PC-3 (cell line): ENCODE results near the gene SHISA6. TPM values are rescaled to one million over a fixed set of nuclear protein-coding genes. Genes with fewer than 3 reads are reported as not detected.

Experiments used
- ATAC-seq: fragments of 200-7000 bp; cut with Tn5 transposase; 2 replicates; pipeline ENCODE4 v1.9.1; 2020; ENCODE audit warnings: mild to moderate bottlenecking, moderate library complexity
- BruUV-seq: library from RNA; stranded (reverse); fragments of 400-500 nt; replicated peaks from 2 replicates; lab custom pipeline; 2021; lab: Mats Ljungman, UMichigan
- CTCF ChIA-PET: fragments of 300-600 bp; sonication (Branson Sonifier 250); formaldehyde crosslinking; loops from one replicate; lab custom pipeline; 2022; ENCODE audit warnings: antibody characterized with exemption; lab: Charles Lee
- POLR2A ChIA-PET: fragments of 300-600 bp; sonication (Branson Sonifier 250); formaldehyde crosslinking; loops from one replicate; lab custom pipeline; 2022; ENCODE audit warnings: antibody characterized with exemption; ENCODE audit not compliant: unreplicated experiment; lab: Charles Lee
- DNase-seq: peaks from one replicate; pipeline ENCODE4 v3.0.0-alpha.2; 2015
- H2AFZ ChIP-seq: fragments of 300-600 bp; sonication (generic); 2 replicates; pipeline ENCODE4 v1.6.0; 2016; ENCODE audit warnings: antibody characterized with exemption, low read length
- H3F3A ChIP-seq: fragments of 300-600 bp; sonication (generic); one replicate; pipeline ENCODE4 v1.6.0; 2017; ENCODE audit warnings: antibody characterized with exemption, low read length, control low read depth, mild to moderate bottlenecking; ENCODE audit not compliant: unreplicated experiment
- H3K27ac ChIP-seq: fragments of 300-600 bp; sonication (generic); 2 replicates; pipeline ENCODE4 v1.5.1; 2016; ENCODE audit warnings: mild to moderate bottlenecking, low read length
- H3K27me3 ChIP-seq: fragments of 300-600 bp; sonication (generic); 2 replicates; pipeline ENCODE4 v1.6.1; 2016; ENCODE audit warnings: low read length, mixed read lengths
- H3K36me3 ChIP-seq: fragments of 300-600 bp; sonication (generic); 2 replicates; pipeline ENCODE4 v1.6.1; 2016; ENCODE audit warnings: low read depth, mixed run types, low read length, mixed read lengths
- H3K4me1 ChIP-seq: fragments of 300-600 bp; sonication (generic); 2 replicates; pipeline ENCODE4 v1.5.1; 2016; ENCODE audit warnings: low read length; ENCODE audit not compliant: insufficient read depth
- H3K4me2 ChIP-seq: fragments of 300-600 bp; sonication (generic); 2 replicates; pipeline ENCODE4 v1.6.0; 2016; ENCODE audit warnings: low read length
- H3K4me3 ChIP-seq: fragments of 300-600 bp; sonication (generic); 2 replicates; pipeline ENCODE4 v1.5.1; 2016; ENCODE audit warnings: mild to moderate bottlenecking, low read length, mixed read lengths
- H3K79me2 ChIP-seq: fragments of 300-600 bp; sonication (generic); 2 replicates; pipeline ENCODE4 v1.6.1; 2017; ENCODE audit warnings: low read length, mixed read lengths
- H3K9ac ChIP-seq: fragments of 300-600 bp; sonication (generic); 2 replicates; pipeline ENCODE4 v1.6.0; 2016; ENCODE audit warnings: mild to moderate bottlenecking, low read length
- H3K9me2 ChIP-seq: fragments of 300-600 bp; sonication (generic); replicated peaks from 2 replicates; pipeline ENCODE4 v1.6.1; 2016; ENCODE audit warnings: mixed run types, low read length, mixed read lengths
- H3K9me3 ChIP-seq: fragments of 300-600 bp; sonication (generic); 2 replicates; pipeline ENCODE4 v1.6.1; 2016; ENCODE audit warnings: low read length, mixed read lengths
- H4K20me1 ChIP-seq: fragments of 300-600 bp; sonication (generic); 2 replicates; pipeline ENCODE4 v1.6.1; 2016; ENCODE audit warnings: low read length, mixed read lengths
- EZH2 ChIP-seq: fragments of 300-600 bp; sonication (generic); IDR thresholded peaks from one replicate; pipeline ENCODE4 v1.6.1; 2017; ENCODE audit warnings: antibody characterized with exemption, mild to moderate bottlenecking, low read length; ENCODE audit not compliant: unreplicated experiment
- EZH2phosphoT487 ChIP-seq: fragments of 300-600 bp; sonication (generic); IDR thresholded peaks from 2 replicates; pipeline ENCODE4 v1.6.1; 2018; ENCODE audit warnings: mild to moderate bottlenecking, antibody characterized with exemption, low read length, borderline replicate concordance
- intact Hi-C: fragments of 100-400 bp; cut with micrococcal nuclease; formaldehyde crosslinking; loops from 2 replicates; pipeline ENCODE4 v1.9.0; 2023
- total RNA-seq: library from RNA; depleted of rRNA; stranded (reverse); fragments of >200 nt; gene quantifications from 2 replicates; pipeline ENCODE4 v1.2.3, GENCODE V29; 2014
- TF ChIP-seq, protein P1 (sequence below): fragments of 300-600 bp; sonication (generic); conservative IDR thresholded peaks from 2 replicates; pipeline ENCODE4 v1.5.1; 2017; ENCODE audit warnings: antibody characterized with exemption, low read depth, mild to moderate bottlenecking, low read length

SHISA6 gene
- total RNA-seq, 1 experiment from 2014 or later = not detected

DNA sequence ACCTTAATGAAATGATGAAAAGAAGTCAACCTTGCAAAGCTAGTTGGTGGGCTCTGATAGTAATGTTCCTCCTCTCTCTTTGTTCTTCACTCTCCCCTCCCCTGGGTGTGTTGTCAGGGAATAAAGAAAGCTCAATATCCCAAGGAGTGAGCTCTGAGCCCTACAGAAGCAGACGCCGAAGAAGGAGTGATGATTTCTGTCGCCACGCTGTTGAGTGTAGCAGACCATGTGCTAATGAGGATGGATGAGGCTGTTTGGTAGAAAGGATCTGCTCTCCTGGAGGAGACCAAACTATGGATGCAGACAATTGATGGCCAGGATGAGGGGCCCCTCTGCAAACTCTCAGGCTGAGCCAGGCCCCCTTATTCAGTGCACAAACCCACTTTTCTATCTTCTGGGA, 217.3 kb downstream of the SHISA6 start:
- ChIA-PET CTCF (no interaction called here), POLR2A (no interaction called here)
- no peak overlapping the region for H3K4me3 ChIP-seq
- no peaks in the 10 kb centered on the region for H4K20me1 ChIP-seq
- H3F3A ChIP-seq = no peaks in the 10 kb centered on the region
- H3K36me3 ChIP-seq = no peaks in the 10 kb centered on the region
- intact Hi-C loops = no loop called here
- no peaks in the 10 kb centered on the region for H3K4me1 ChIP-seq
- DNase-seq = no peak
- TF ChIP-seq, protein P1, sequence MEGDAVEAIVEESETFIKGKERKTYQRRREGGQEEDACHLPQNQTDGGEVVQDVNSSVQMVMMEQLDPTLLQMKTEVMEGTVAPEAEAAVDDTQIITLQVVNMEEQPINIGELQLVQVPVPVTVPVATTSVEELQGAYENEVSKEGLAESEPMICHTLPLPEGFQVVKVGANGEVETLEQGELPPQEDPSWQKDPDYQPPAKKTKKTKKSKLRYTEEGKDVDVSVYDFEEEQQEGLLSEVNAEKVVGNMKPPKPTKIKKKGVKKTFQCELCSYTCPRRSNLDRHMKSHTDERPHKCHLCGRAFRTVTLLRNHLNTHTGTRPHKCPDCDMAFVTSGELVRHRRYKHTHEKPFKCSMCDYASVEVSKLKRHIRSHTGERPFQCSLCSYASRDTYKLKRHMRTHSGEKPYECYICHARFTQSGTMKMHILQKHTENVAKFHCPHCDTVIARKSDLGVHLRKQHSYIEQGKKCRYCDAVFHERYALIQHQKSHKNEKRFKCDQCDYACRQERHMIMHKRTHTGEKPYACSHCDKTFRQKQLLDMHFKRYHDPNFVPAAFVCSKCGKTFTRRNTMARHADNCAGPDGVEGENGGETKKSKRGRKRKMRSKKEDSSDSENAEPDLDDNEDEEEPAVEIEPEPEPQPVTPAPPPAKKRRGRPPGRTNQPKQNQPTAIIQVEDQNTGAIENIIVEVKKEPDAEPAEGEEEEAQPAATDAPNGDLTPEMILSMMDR = no peak
- TF ChIP-seq EZH2 = no peak
- H3K9ac ChIP-seq = no peak overlapping the region
- BruUV-seq = no TSS peak
- no peaks in the 10 kb centered on the region for H3K79me2 ChIP-seq
- no peak overlapping the region for H3K4me2 ChIP-seq
- no peaks in the 10 kb centered on the region for H3K9me3 ChIP-seq
- H2AFZ ChIP-seq = no peak overlapping the region
- H3K27ac ChIP-seq = no peak overlapping the region
- no peaks in the 10 kb centered on the region for H3K27me3 ChIP-seq
- no peak for ATAC-seq
- no peaks in the 10 kb centered on the region for H3K9me2 ChIP-seq

DNA sequence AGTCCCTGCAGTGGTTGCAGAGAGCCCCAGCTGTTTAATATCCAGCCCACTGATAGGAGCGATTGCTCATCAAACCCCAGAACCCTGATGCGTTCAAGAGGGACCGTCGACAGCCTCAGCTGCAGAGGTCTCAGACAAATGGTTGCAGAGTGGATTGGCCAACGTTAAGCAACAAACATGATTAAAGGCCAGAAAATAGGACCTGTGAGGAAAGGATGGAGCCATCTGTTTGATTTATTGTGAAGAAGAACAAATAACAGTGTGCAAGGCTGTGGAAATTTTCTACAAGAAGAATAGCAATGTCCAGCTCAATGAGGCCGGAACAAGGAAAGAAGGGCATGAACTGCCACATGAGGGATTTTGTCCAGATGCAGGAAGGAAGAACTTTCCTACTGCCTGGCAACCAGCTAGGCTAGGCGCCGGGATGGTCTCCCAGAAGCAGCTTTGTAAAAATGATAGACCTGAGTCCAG, 218.9 kb downstream of the SHISA6 start:
- TF ChIP-seq, protein P1 = no peak
- TF ChIP-seq EZH2phosphoT487 (no peak), EZH2 (no peak)
- CTCF ChIA-PET = no interaction called here

DNA sequence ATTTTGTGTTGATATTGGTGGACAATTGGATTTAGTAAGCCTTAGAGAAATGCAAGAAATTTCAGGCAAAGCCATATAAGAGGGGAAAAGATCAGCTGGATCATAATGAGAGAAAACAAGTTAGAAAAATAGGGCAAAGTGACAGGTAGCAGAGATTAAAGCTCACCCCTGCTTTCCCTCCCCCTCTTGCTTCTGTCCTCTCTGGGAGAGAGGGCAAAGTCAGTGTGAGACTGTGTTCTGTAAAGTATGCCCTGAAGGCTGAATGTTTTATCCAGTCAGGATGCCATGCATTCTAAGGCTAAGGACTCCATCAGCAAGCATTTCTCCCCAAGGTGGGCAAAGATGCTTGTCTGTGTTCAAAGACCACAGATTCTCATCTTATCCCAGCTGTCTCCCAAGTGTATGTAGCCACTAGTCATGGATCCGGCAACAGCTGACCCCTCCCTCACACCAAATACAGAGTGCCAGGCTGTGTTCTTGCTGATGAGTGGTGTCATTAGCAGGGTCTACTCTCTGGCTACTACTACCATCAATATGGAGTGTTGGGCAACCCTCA, 221.1 kb downstream of the SHISA6 start:
- H3K27ac ChIP-seq = no peak overlapping the region
- TF ChIP-seq EZH2 (no peak), EZH2phosphoT487 (no peak)
- TF ChIP-seq, protein P1 = no peak
- H3K9me3 ChIP-seq = no peaks in the 10 kb centered on the region
- no peaks in the 10 kb centered on the region for H4K20me1 ChIP-seq
- no peak overlapping the region for H3K4me3 ChIP-seq
- no peaks in the 10 kb centered on the region for H3K79me2 ChIP-seq
- H3F3A ChIP-seq = no peaks in the 10 kb centered on the region
- ChIA-PET POLR2A (no interaction called here), CTCF (no interaction called here)
- H3K27me3 ChIP-seq = no peaks in the 10 kb centered on the region
- ATAC-seq = no peak
- DNase-seq = no peak
- no peak overlapping the region for H3K4me2 ChIP-seq
- H2AFZ ChIP-seq = no peak overlapping the region
- no peaks in the 10 kb centered on the region for H3K36me3 ChIP-seq
- BruUV-seq = no TSS peak
- no peaks in the 10 kb centered on the region for H3K4me1 ChIP-seq
- H3K9me2 ChIP-seq = no peaks in the 10 kb centered on the region
- no peak overlapping the region for H3K9ac ChIP-seq
- intact Hi-C loops = no loop called here

More for the DNA sequence above, 218.9 kb downstream of the SHISA6 start:
- Histone ChIP-seq H4K20me1 (no peaks in the 10 kb centered on the region), H3K27me3 (no peaks in the 10 kb centered on the region), H3K79me2 (no peaks in the 10 kb centered on the region), H3K4me3 (no peak overlapping the region), H3K9ac (no peak overlapping the region), H3F3A (no peaks in the 10 kb centered on the region), H3K4me1 (no peaks in the 10 kb centered on the region), H3K9me3 (no peaks in the 10 kb centered on the region), H3K27ac (no peak overlapping the region), H3K9me2 (no peaks in the 10 kb centered on the region), H3K36me3 (no peaks in the 10 kb centered on the region), H2AFZ (no peak overlapping the region), H3K4me2 (no peak overlapping the region)
- no peak for ATAC-seq
- DNase-seq = no peak
- intact Hi-C loops = no loop called here
- BruUV-seq = no TSS peak
- POLR2A ChIA-PET = no interaction called here
